Neuron (in vitro differentiated cells): ENCODE data around the gene GAREM1.

Experiments used
- H2AFZ ChIP-seq: one replicate; pipeline ENCODE4 v1.6.1; 2013; ENCODE audit warnings: low read depth, mild to moderate bottlenecking, inconsistent platforms, low read length, moderate library complexity
- H3K27me3 ChIP-seq: one replicate; pipeline ENCODE4 v1.6.1; 2013; ENCODE audit warnings: low read length; ENCODE audit not compliant: insufficient read depth
- H3K36me3 ChIP-seq: one replicate; pipeline ENCODE4 v1.6.1; 2013; ENCODE audit warnings: low read length; ENCODE audit not compliant: insufficient read depth
- H3K4me1 ChIP-seq: one replicate; pipeline ENCODE4 v1.6.1; 2013; ENCODE audit warnings: low read length; ENCODE audit not compliant: insufficient read depth
- H3K4me3 ChIP-seq: 2 replicates; pipeline ENCODE4 v1.5.1; 2013; ENCODE audit warnings: mild to moderate bottlenecking, low read length, moderate library complexity
- H3K9me3 ChIP-seq: one replicate; pipeline ENCODE4 v1.6.1; 2013; ENCODE audit warnings: low read length

Gene GAREM1

GRCh38 chr18:32389191-32389590, 81.5 kb downstream of the GAREM1 start:
- no peaks in the 10 kb centered on the region for H3K36me3 ChIP-seq
- H3K9me3 ChIP-seq = no peaks in the 10 kb centered on the region
- H3K27me3 ChIP-seq = no peaks in the 10 kb centered on the region
- no peak overlapping the region for H3K4me3 ChIP-seq
- H3K4me1 ChIP-seq = no peaks in the 10 kb centered on the region
- no peak overlapping the region for H2AFZ ChIP-seq

DNA sequence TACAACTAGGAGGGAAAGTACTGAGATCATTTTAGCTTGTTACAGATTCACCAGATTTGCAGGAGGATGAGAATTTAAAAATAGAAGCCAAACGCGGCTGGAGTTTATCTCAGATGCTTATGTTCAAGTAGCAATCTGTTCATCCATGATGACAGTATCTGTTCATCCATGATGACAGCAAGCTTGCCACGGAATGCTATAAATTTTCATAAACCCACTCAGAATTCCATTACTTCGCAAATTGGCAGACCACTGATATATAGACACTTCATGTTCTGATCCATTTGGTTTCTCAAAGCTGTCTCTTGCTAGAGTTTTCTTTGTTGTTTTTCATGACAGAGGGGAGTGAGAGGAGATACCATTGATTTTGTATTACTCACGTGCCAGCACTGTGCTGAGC, 84.2 kb downstream of the GAREM1 start:
- no peaks in the 10 kb centered on the region for H3K4me1 ChIP-seq
- H3K27me3 ChIP-seq = no peaks in the 10 kb centered on the region
- no peaks in the 10 kb centered on the region for H3K36me3 ChIP-seq
- H2AFZ ChIP-seq = no peak overlapping the region
- no peaks in the 10 kb centered on the region for H3K9me3 ChIP-seq
- no peak overlapping the region for H3K4me3 ChIP-seq

DNA sequence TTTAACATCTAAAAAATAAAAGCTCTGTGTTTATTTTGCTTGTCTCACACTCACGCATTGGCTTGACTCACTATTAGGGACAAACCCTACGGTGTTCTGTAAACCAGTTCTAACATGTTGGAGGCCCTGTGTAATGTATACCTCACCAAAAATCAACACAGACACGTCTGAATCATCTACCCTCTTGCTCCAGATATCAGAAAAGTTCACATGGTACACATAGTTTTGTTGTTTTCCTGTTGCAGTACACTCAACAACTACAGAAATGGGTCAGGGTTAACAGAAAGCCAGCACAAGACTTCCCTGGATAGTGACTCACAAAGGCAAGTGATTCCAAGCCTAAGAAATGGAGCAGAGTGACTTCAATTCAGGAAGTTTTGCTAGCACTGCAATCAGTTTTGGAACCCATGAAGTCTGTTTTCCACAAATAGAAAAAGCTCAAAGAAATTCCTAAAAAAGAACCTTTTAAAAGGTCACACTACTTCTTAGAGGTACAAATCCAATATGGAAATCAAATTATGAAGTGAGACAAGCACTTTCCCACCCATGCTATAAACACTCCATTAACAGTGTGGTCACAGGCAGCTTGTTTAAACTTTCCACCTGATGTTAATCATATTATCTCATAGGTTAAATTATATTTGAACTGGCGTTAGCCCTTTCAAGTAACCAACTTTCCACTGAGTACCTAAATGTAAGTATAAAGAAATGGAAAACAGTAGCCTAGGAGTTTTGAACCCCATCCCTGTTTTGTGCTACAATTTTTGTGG, 87.4 kb downstream of the GAREM1 start:
- Histone ChIP-seq H3K4me1 (no peaks in the 10 kb centered on the region), H2AFZ (no peak overlapping the region), H3K9me3 (no peaks in the 10 kb centered on the region), H3K36me3 (no peaks in the 10 kb centered on the region), H3K27me3 (no peaks in the 10 kb centered on the region), H3K4me3 (no peak overlapping the region)

DNA sequence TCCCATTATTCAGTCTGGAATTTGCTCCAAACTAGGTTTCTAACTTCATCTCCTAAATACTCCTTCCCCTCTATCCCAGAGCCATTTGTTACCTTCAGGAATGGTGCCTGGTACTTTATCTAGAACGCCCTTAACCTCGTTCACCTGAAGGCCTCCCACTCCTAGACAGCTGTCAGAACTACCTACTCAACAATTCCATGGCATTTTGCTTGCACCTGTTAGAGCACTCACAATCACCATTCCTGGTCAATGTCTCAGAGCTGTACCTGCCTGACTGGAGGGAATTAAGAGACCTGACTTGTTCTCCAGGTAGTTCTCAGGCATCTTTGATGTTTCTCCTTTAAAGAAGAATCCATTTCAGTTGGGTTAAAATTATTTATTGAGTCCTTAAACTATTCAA, 88.9 kb downstream of the GAREM1 start:
- no peaks in the 10 kb centered on the region for H3K4me1 ChIP-seq
- no peak overlapping the region for H3K4me3 ChIP-seq
- no peak overlapping the region for H2AFZ ChIP-seq
- no peaks in the 10 kb centered on the region for H3K36me3 ChIP-seq
- no peaks in the 10 kb centered on the region for H3K9me3 ChIP-seq
- no peaks in the 10 kb centered on the region for H3K27me3 ChIP-seq

GRCh38 chr18:32380559-32380958, 90.1 kb downstream of the GAREM1 start:
- Histone ChIP-seq H2AFZ (no peak overlapping the region), H3K4me1 (no peaks in the 10 kb centered on the region), H3K36me3 (no peaks in the 10 kb centered on the region), H3K27me3 (no peaks in the 10 kb centered on the region), H3K9me3 (no peaks in the 10 kb centered on the region), H3K4me3 (no peak overlapping the region)

GRCh38 chr18:32379891-32380290, 90.8 kb downstream of the GAREM1 start:
- Histone ChIP-seq H2AFZ (no peak overlapping the region), H3K4me1 (no peaks in the 10 kb centered on the region), H3K27me3 (no peaks in the 10 kb centered on the region), H3K9me3 (no peaks in the 10 kb centered on the region), H3K4me3 (no peak overlapping the region), H3K36me3 (no peaks in the 10 kb centered on the region)

- no peaks in the 10 kb centered on the region for H3K4me1 ChIP-seq
- H3K4me3 ChIP-seq = no peak overlapping the region
- H2AFZ ChIP-seq = no peak overlapping the region
- H3K27me3 ChIP-seq = no peaks in the 10 kb centered on the region
- no peaks in the 10 kb centered on the region for H3K36me3 ChIP-seq
- H3K9me3 ChIP-seq = no peaks in the 10 kb centered on the region
These were observed 92.0 kb downstream of the GAREM1 start for GRCh38 chr18:32378705-32379104.

- Histone ChIP-seq H3K27me3 (no peaks in the 10 kb centered on the region), H3K36me3 (no peaks in the 10 kb centered on the region), H3K4me1 (no peaks in the 10 kb centered on the region), H3K4me3 (no peak overlapping the region), H3K9me3 (no peaks in the 10 kb centered on the region), H2AFZ (no peak overlapping the region)
These were observed 96.7 kb downstream of the GAREM1 start for GRCh38 chr18:32373995-32374394.

GRCh38 chr18:32373505-32373904, 97.2 kb downstream of the GAREM1 start:
- Histone ChIP-seq H3K36me3 (no peaks in the 10 kb centered on the region), H3K9me3 (no peaks in the 10 kb centered on the region), H2AFZ (no peak overlapping the region), H3K27me3 (no peaks in the 10 kb centered on the region), H3K4me1 (no peaks in the 10 kb centered on the region), H3K4me3 (no peak overlapping the region)

- no peak overlapping the region for H3K4me3 ChIP-seq
- H3K9me3 ChIP-seq = no peaks in the 10 kb centered on the region
- H2AFZ ChIP-seq = no peak overlapping the region
- H3K36me3 ChIP-seq = no peaks in the 10 kb centered on the region
- no peaks in the 10 kb centered on the region for H3K27me3 ChIP-seq
- H3K4me1 ChIP-seq = no peaks in the 10 kb centered on the region
These were observed 98.2 kb downstream of the GAREM1 start for GRCh38 chr18:32372381-32373061.

DNA sequence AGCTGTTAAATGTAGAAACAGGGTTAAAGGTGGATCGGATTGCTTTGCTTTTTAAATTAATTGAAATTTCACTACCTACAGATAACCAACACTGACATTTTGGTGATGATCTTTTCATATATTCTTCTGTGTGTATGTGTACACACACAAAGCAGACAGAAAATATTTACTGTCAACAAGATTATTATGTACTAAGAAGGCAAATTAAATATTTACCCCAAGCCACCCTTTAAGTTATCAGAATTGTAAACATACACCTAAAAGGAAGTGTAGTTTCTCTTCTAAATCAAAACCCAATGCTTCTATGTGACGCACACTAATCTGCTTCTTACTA, 98.7 kb downstream of the GAREM1 start:
- Histone ChIP-seq H3K9me3 (no peaks in the 10 kb centered on the region), H3K27me3 (no peaks in the 10 kb centered on the region), H3K36me3 (no peaks in the 10 kb centered on the region)

GRCh38 chr18:32371384-32371783, 99.3 kb downstream of the GAREM1 start:
- Histone ChIP-seq H3K4me1 (no peaks in the 10 kb centered on the region), H2AFZ (no peak overlapping the region), H3K27me3 (no peaks in the 10 kb centered on the region), H3K36me3 (no peaks in the 10 kb centered on the region), H3K9me3 (no peaks in the 10 kb centered on the region), H3K4me3 (no peak overlapping the region)

More for the DNA sequence above, 98.7 kb downstream of the GAREM1 start:
- no peak overlapping the region for H2AFZ ChIP-seq
- no peaks in the 10 kb centered on the region for H3K4me1 ChIP-seq
- H3K4me3 ChIP-seq = no peak overlapping the region

DNA sequence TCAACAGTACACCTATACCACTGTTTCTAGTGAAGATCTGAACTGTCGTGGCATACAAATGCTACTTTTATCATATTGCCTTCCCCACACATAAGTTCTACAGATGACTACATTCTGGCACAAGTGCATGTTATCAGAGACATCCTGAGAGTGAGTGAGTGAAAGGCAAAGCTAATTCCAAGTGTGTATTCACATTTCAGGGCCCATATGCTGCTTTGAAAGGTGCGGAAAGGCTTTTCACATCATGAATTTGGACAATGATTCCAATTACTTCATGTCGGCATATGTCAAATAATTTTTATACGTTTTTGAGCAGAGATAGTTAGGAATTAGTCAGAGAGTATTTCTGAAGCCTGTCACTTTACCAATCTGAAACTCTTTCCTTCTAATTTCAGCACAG, 101.7 kb downstream of the GAREM1 start:
- H2AFZ ChIP-seq = no peak overlapping the region
- no peaks in the 10 kb centered on the region for H3K4me1 ChIP-seq
- H3K27me3 ChIP-seq = no peaks in the 10 kb centered on the region
- no peak overlapping the region for H3K4me3 ChIP-seq
- H3K9me3 ChIP-seq = no peaks in the 10 kb centered on the region
- no peaks in the 10 kb centered on the region for H3K36me3 ChIP-seq

DNA sequence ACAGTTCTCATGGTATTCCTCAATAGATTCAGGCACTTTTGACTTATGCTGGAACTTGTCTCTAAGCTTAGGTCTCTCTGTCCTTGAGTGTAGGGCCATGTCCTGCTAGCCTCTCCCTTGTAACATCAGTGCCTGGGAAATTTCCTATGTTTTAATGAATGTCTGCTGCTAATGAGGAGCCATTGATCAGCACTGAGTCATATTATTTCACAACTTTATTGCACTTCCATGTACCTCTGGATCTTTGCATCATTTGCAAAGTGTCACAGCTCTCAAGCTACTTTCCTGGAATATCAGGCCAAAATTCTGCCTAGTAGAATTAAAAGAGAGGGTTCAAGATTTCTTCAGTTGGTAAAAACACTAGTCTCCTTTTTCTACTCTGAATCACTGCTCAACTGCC, 102.5 kb downstream of the GAREM1 start:
- Histone ChIP-seq H3K36me3 (no peaks in the 10 kb centered on the region), H2AFZ (no peak overlapping the region), H3K27me3 (no peaks in the 10 kb centered on the region), H3K4me1 (no peaks in the 10 kb centered on the region), H3K4me3 (no peak overlapping the region), H3K9me3 (no peaks in the 10 kb centered on the region)
